GM12878 (cell line): ENCODE results near the gene POT1. TPM values are rescaled to one million over a fixed set of nuclear protein-coding genes. Genes with fewer than 3 reads are reported as not detected.

ENCODE experiments used
- ATAC-seq: fragments of 200-7000 bp; cut with Tn5 transposase; 3 replicates; pipeline ENCODE4 v1.9.1; 2020; ENCODE audit warnings: mild to moderate bottlenecking, moderate library complexity
- BruUV-seq: library from RNA; stranded (reverse); fragments of 400-500 nt; replicated peaks from 2 replicates; lab custom pipeline; 2021; lab: Mats Ljungman, UMichigan
- CTCF ChIA-PET: fragments of 300-600 bp; sonication (Branson Sonifier 250); formaldehyde crosslinking; extraction: SDS; loops from one replicate; lab custom pipeline; 2021; ENCODE audit warnings: inconsistent platforms; lab: Yijun Ruan, JAX
- POLR2A ChIA-PET: fragments of 350-600 bp; formaldehyde crosslinking; extraction: SDS; loops from one replicate; lab custom pipeline; 2021; ENCODE audit warnings: inconsistent platforms; lab: Charles Lee
- RAD21 ChIA-PET: fragments of 300-600 bp; sonication (Branson Sonifier 250); formaldehyde crosslinking; loops from one replicate; lab custom pipeline; 2023; ENCODE audit warnings: antibody characterized with exemption; ENCODE audit not compliant: unreplicated experiment; lab: Charles Lee
- SMC1A ChIA-PET: fragments of 300-600 bp; sonication (Branson Sonifier 250); formaldehyde crosslinking; loops from one replicate; lab custom pipeline; 2023; ENCODE audit not compliant: unreplicated experiment, uncharacterized antibody; lab: Charles Lee
- DNase-seq: peaks from one replicate; pipeline ENCODE4 v3.0.0-alpha.2; 2011; ENCODE audit warnings: low read depth, low spot score
- FAIRE-seq: peaks from 3 replicates; lab custom pipeline; 2011; peaks lifted over from hg19 to GRCh38; lab: Jason Lieb, UNC
- H2AFZ ChIP-seq: 2 replicates; pipeline ENCODE4 v1.6.0; 2011; ENCODE audit warnings: low read depth, low read length, control low read depth; ENCODE audit not compliant: control insufficient read depth
- H3K27ac ChIP-seq: 2 replicates; pipeline ENCODE4 v1.5.1; 2011; ENCODE audit warnings: control low read depth; ENCODE audit not compliant: control insufficient read depth, insufficient read depth
- H3K27me3 ChIP-seq, 2 experiments: replicated peaks in 1 of 2; 2 replicates each; pipeline versions ENCODE4 v1.6.0 to v1.6.1; 2011; ENCODE audit warnings: low read length in 1 of 2; ENCODE audit not compliant: control insufficient read depth in 2 of 2, insufficient read depth in 2 of 2
- H3K36me3 ChIP-seq, 2 experiments: 2 replicates each; pipeline ENCODE4 v1.5.1; 2011; ENCODE audit warnings: low read length in 1 of 2; ENCODE audit not compliant: control insufficient read depth in 2 of 2, insufficient read depth in 2 of 2
- H3K4me1 ChIP-seq: 2 replicates; pipeline ENCODE4 v1.6.1; 2011; ENCODE audit warnings: mild to moderate bottlenecking, low read length, moderate library complexity, mixed read lengths; ENCODE audit not compliant: control insufficient read depth, insufficient read depth
- H3K4me2 ChIP-seq: 2 replicates; pipeline ENCODE4 v1.6.0; 2011; ENCODE audit warnings: control low read depth; ENCODE audit not compliant: control insufficient read depth, insufficient read depth
- H3K4me3 ChIP-seq: fragments of 200-600 bp; sonication (generic); 2 replicates; pipeline ENCODE4 v1.5.1; 2016
- H3K79me2 ChIP-seq: 2 replicates; pipeline ENCODE4 v1.6.0; 2011; ENCODE audit warnings: low read length; ENCODE audit not compliant: control insufficient read depth, insufficient read depth
- H3K9ac ChIP-seq: 2 replicates; pipeline ENCODE4 v1.8.0; 2011; ENCODE audit warnings: low read length, control low read depth, mixed read lengths; ENCODE audit not compliant: control insufficient read depth, insufficient read depth
- H3K9me3 ChIP-seq: replicated peaks from 3 replicates; pipeline ENCODE4 v1.5.1; 2011; ENCODE audit warnings: mild to moderate bottlenecking, low read length; ENCODE audit not compliant: control insufficient read depth, insufficient read depth
- H4K20me1 ChIP-seq: 2 replicates; pipeline ENCODE4 v1.6.0; 2011; ENCODE audit not compliant: control insufficient read depth, insufficient read depth
- ATF3 ChIP-seq: IDR thresholded peaks from 2 replicates; pipeline ENCODE4 v1.6.1; 2011; ENCODE audit warnings: low read depth, mild to moderate bottlenecking, low read length, moderate library complexity, borderline replicate concordance; ENCODE audit errors: extremely low read depth
- CBX3 ChIP-seq: fragments of 200-600 bp; sonication (generic); IDR thresholded peaks from 2 replicates; pipeline ENCODE4 v1.6.1; 2016; ENCODE audit warnings: low read depth, borderline replicate concordance
- NRF1 ChIP-seq: conservative IDR thresholded peaks from 2 replicates; pipeline ENCODE4 v1.6.1; 2011; ENCODE audit warnings: mild to moderate bottlenecking, low read depth, low read length, improper control_type of control experiment
- POU2F2 ChIP-seq: IDR thresholded peaks from 3 replicates; pipeline ENCODE4 v1.6.1; 2011; ENCODE audit warnings: low read depth, mild to moderate bottlenecking, low read length, borderline replicate concordance
- SUPT20H ChIP-seq: IDR thresholded peaks from 2 replicates; pipeline ENCODE4 v1.6.1; 2011; ENCODE audit warnings: low read depth, mild to moderate bottlenecking, low read length, moderate library complexity, borderline replicate concordance; ENCODE audit not compliant: control insufficient read depth
- in situ Hi-C: fragments of 300-500 bp; cut with MboI; formaldehyde crosslinking; loops from 9 replicates; pipeline ENCODE4 v1.14.3; 2018; ENCODE audit warnings: mixed read lengths
- intact Hi-C: fragments of 100-400 bp; cut with micrococcal nuclease; formaldehyde crosslinking; loops from one replicate; pipeline ENCODE4 v1.14.2; 2022; ENCODE audit not compliant: unreplicated experiment
- polyA plus RNA-seq, 11 experiments: library from polyadenylated mRNA; depleted of rRNA in 4 of 11; unstranded in 6 of 11; stranded (reverse) in 5 of 11; fragments of >200 nt; fragmentation: Nextera tagmentation in 4 of 11; fragmentation: Illumina TruSeq in 1 of 11; extraction: Ambion mirVana in 4 of 11; extraction: Trizol in 1 of 11; gene quantifications; 1 replicate in 1 of 11; 2 replicates in 10 of 11; pipeline versions ENCODE4 v1.2.1 to v1.2.3, GENCODE V29; 2011 to 2016; ENCODE audit warnings: inconsistent platforms in 2 of 11, missing spikeins in 2 of 11, low read depth in 1 of 11
- total RNA-seq, 4 experiments: library from RNA; depleted of rRNA in 3 of 4; stranded (reverse); fragments of >200 nt in 3 of 4; fragmentation: Illumina TruSeq in 1 of 4; extraction: Trizol in 1 of 4; gene quantifications; 2 replicates each; pipeline versions ENCODE4 v1.2.1 to v1.2.3, GENCODE V29; 2013 to 2021
- TF ChIP-seq, protein P1 (sequence below): IDR thresholded peaks from 2 replicates; pipeline ENCODE4 v1.6.1; 2011; ENCODE audit warnings: borderline replicate concordance, low read depth, mild to moderate bottlenecking, moderate library complexity, mixed read lengths, low read length; ENCODE audit not compliant: insufficient read depth; ENCODE audit errors: extremely low read length

POT1 gene
- total and polyA plus RNA-seq, 10 of the 15 experiments (the other 5 are each of a cell fraction or from before 2014, with no cell fraction given), result 16.3 to 87.0 (median 33.9) TPM

DNA sequence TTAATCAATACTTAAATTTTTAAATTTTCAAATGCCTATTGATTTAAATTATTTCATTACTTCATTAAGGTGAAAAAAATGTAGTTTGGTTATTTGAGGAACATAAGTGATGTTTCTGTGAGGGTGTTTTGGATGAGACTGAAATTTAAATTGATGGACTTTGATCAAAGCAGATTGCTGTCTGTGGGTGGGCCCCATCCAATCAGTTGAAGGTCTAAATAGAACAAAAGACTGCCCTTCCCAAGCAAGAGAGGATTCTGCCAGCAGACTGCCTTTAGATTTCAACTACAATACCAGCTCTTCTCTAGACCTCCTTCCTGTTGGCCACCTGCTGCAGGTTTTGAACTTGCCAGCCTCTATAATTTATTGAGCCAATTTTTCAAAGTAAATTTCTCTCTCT is 149.6 kb downstream of the POT1 start:
- H3K4me1 ChIP-seq, result no peaks in the 10 kb centered on the region
- no TSS peak for BruUV-seq
- ChIA-PET CTCF (no interaction called here), RAD21 (no interaction called here), SMC1A (interaction anchor here (1.2 kb wide), 1 partner anchor 12 kb away, joined by 4 read pairs; no protein-coding TSS in a partner anchor), POLR2A (interaction anchor here (1.2 kb wide), 1 partner anchor 12 kb away, joined by 3 read pairs; no protein-coding TSS in a partner anchor)
- DNase-seq (no peak), FAIRE-seq (no peak), ATAC-seq (no peak)
- H3K9me3 ChIP-seq, result no peaks in the 10 kb centered on the region
- no peak overlapping the region for H3K4me2 ChIP-seq
- H3K4me3 ChIP-seq, result no peak overlapping the region
- no peaks in the 10 kb centered on the region for H4K20me1 ChIP-seq
- H3K36me3 ChIP-seq, result no peaks in the 10 kb centered on the region
- in situ Hi-C loops (loop anchor here (10.0 kb wide), 1 partner anchor 615 kb away; no protein-coding TSS in a partner anchor), intact Hi-C loops (loop anchor here (10.0 kb wide), 2 partner anchors 65 to 405 kb away; no protein-coding TSS in a partner anchor)
- no peak overlapping the region for H3K27ac ChIP-seq
- no peak for TF ChIP-seq CBX3
- no peak for TF ChIP-seq NRF1
- TF ChIP-seq POU2F2, result no peak
- TF ChIP-seq, protein P1, sequence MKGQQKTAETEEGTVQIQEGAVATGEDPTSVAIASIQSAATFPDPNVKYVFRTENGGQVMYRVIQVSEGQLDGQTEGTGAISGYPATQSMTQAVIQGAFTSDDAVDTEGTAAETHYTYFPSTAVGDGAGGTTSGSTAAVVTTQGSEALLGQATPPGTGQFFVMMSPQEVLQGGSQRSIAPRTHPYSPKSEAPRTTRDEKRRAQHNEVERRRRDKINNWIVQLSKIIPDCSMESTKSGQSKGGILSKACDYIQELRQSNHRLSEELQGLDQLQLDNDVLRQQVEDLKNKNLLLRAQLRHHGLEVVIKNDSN, result no peak
- TF ChIP-seq SUPT20H, result no peak
- TF ChIP-seq ATF3, result no peak
- H2AFZ ChIP-seq, result no peak overlapping the region
- H3K9ac ChIP-seq, result no peak overlapping the region
- H3K27me3 ChIP-seq, result no peaks in the 10 kb centered on the region
- H3K79me2 ChIP-seq, result no peaks in the 10 kb centered on the region
